Lower leg skin (tissue), 3 donors: ENCODE data around the gene ADIPOR1.

Experiments
- POLR2A ChIP-seq, 2 donors: fragments of 450-650 bp; IDR thresholded peaks; one replicate each; pipeline ENCODE4 v1.6.1; 2016 to 2017; ENCODE audit warnings: antibody characterized with exemption in 2 of 2, mild to moderate bottlenecking in 1 of 2, moderate library complexity in 1 of 2
- TF ChIP-seq, protein P1 (sequence below), 3 donors: fragments of 450-650 bp; IDR thresholded peaks; one replicate each; pipeline ENCODE4 v1.5.1; 2016; ENCODE audit warnings: antibody characterized with exemption in 3 of 3, mild to moderate bottlenecking in 3 of 3, moderate library complexity in 2 of 3

DNA sequence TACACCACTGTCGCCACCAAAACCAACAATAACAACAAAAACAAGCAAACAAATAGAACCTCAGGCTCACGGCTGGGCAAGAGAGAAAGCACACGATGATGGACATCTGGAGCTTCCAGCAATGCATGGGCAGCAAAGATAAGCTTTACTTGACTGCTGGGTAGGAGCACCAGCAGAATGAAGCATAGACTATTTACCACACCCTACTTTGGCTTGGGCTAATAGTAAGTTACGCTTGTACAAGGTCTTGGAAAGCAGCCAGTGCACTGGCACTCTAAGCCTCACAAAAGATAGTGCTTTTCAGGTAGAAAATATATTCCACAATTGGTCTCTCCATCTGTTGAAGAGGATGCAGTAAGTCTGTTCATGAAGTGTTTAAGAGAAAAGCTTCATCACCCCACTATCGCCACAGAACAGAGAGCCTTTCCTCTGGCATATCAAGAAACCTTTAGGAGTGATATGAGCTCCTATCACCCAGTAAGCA lies 13.6 kb downstream of the ADIPOR1 start:
- TF ChIP-seq, protein P1, sequence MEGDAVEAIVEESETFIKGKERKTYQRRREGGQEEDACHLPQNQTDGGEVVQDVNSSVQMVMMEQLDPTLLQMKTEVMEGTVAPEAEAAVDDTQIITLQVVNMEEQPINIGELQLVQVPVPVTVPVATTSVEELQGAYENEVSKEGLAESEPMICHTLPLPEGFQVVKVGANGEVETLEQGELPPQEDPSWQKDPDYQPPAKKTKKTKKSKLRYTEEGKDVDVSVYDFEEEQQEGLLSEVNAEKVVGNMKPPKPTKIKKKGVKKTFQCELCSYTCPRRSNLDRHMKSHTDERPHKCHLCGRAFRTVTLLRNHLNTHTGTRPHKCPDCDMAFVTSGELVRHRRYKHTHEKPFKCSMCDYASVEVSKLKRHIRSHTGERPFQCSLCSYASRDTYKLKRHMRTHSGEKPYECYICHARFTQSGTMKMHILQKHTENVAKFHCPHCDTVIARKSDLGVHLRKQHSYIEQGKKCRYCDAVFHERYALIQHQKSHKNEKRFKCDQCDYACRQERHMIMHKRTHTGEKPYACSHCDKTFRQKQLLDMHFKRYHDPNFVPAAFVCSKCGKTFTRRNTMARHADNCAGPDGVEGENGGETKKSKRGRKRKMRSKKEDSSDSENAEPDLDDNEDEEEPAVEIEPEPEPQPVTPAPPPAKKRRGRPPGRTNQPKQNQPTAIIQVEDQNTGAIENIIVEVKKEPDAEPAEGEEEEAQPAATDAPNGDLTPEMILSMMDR (IDR thresholded peaks at IDR 0.05): no peak
- no peak for TF ChIP-seq POLR2A (IDR thresholded peaks at IDR 0.05)
